Lower lobe of right lung (tissue), 2 donors: ENCODE results near the gene TXNDC9. TPM values are rescaled to one million over a fixed set of nuclear protein-coding genes. Genes with fewer than 3 reads are reported as not detected.
"Not testable (repeated sequence)": the region's sequence is repeated elsewhere in the genome, so short reads cannot be mapped to it uniquely, and the experiment has no call there.

Source experiments
- ATAC-seq, 2 donors: fragments of 200-7000 bp; cut with Tn5 transposase; one replicate each; pipeline ENCODE4 v1.9.1; 2020 to 2022; ENCODE audit warnings: mild to moderate bottlenecking in 2 of 2, moderate library complexity in 2 of 2
- DNase-seq: peaks from one replicate; pipeline ENCODE4 v3.0.0-alpha.2; 2020
- H3K27ac ChIP-seq: fragments of 200-600 bp; one replicate; pipeline ENCODE4 v1.8.0; 2022
- H3K27me3 ChIP-seq: fragments of 200-600 bp; one replicate; pipeline ENCODE4 v1.8.0; 2022; ENCODE audit warnings: low read depth
- H3K36me3 ChIP-seq: fragments of 200-600 bp; one replicate; pipeline ENCODE4 v1.8.0; 2022; ENCODE audit warnings: mild to moderate bottlenecking
- H3K4me1 ChIP-seq: fragments of 200-600 bp; one replicate; pipeline ENCODE4 v1.8.0; 2022
- H3K4me3 ChIP-seq: fragments of 200-600 bp; one replicate; pipeline ENCODE4 v1.8.0; 2022; ENCODE audit warnings: mild to moderate bottlenecking
- H3K9me3 ChIP-seq: fragments of 200-600 bp; one replicate; pipeline ENCODE4 v1.8.0; 2022
- CTCF ChIP-seq: fragments of 200-600 bp; IDR thresholded peaks from one replicate; pipeline ENCODE4 v1.8.0; 2022; ENCODE audit warnings: antibody characterized with exemption, mild to moderate bottlenecking
- intact Hi-C: fragments of 100-400 bp; cut with DNase I; formaldehyde crosslinking; loops from one replicate; pipeline ENCODE4 v1.11.0; 2022
- total RNA-seq: library from RNA; stranded (reverse); fragmentation: NEBNext Ultra II Directional; extraction: Animal tissue kit (Norgen Biotek cat#: 25700); gene quantifications from one replicate; pipeline ENCODE4 v1.2.1, GENCODE V29; 2021
- donor health status: DM: no; HTN: yes; CAD: no; lungs with severe emphysema.

Gene TXNDC9
- total RNA-seq, 1 donor from 2014 or later = 23.4 TPM

GRCh38 chr2:99317161-99317872 lies 18.8 kb downstream of the TXNDC9 start:
- DNase-seq = no peak
- intact Hi-C loops = no loop called here
- Histone ChIP-seq H3K27me3 (no peaks in the 10 kb centered on the region), H3K4me3 (no peak overlapping the region), H3K4me1 (no peaks in the 10 kb centered on the region), H3K27ac (no peak overlapping the region), H3K36me3 (peaks cover 54% of the 10 kb centered on the region), H3K9me3 (no peaks in the 10 kb centered on the region)
- ATAC-seq = no peak
- no peak for TF ChIP-seq CTCF

GRCh38 chr2:99301097-99301496 lies 35.0 kb downstream of the TXNDC9 start, which contains the start of gene LYG1:
TSS of gene LYG1 (minus strand) at chr2:99301197. CDS start at chr2:99295670, 5,527 bp downstream.
- H3K27me3 ChIP-seq, DNase-seq, H3K36me3 ChIP-seq, H3K4me3 ChIP-seq, ATAC-seq, intact Hi-C loops, H3K27ac ChIP-seq, H3K4me1 ChIP-seq, H3K9me3 ChIP-seq: not testable (repeated sequence)

- Histone ChIP-seq H3K27ac (no peak overlapping the region), H3K4me3 (no peak overlapping the region), H3K27me3 (no peaks in the 10 kb centered on the region), H3K36me3 (peaks cover 10% of the 10 kb centered on the region), H3K9me3 (no peaks in the 10 kb centered on the region), H3K4me1 (no peaks in the 10 kb centered on the region)
- intact Hi-C loops = no loop called here
- ATAC-seq = no peak
- no peak for DNase-seq
- TF ChIP-seq CTCF = no peak
Observed at GRCh38 chr2:99299580-99299979, 36.6 kb downstream of the TXNDC9 start.

- no peak overlapping the region for H3K4me3 ChIP-seq
- no peaks in the 10 kb centered on the region for H3K4me1 ChIP-seq
- H3K27me3 ChIP-seq = no peaks in the 10 kb centered on the region
- peaks cover 10% of the 10 kb centered on the region for H3K36me3 ChIP-seq
- TF ChIP-seq CTCF = no peak
- intact Hi-C loops = no loop called here
- ATAC-seq (no peak), DNase-seq (no peak)
- H3K27ac ChIP-seq = no peak overlapping the region
- no peaks in the 10 kb centered on the region for H3K9me3 ChIP-seq
Observed at GRCh38 chr2:99297994-99298393, 38.1 kb downstream of the TXNDC9 start.

GRCh38 chr2:99285526-99285925 lies 50.6 kb downstream of the TXNDC9 start:
- intact Hi-C loops = no loop called here
- Histone ChIP-seq H3K27me3 (no peaks in the 10 kb centered on the region), H3K9me3 (no peaks in the 10 kb centered on the region), H3K36me3 (peaks cover 7% of the 10 kb centered on the region), H3K4me1 (no peaks in the 10 kb centered on the region), H3K4me3 (no peak overlapping the region), H3K27ac (no peak overlapping the region)
- ATAC-seq (peak; percentile 49), DNase-seq (no peak)
- no peak for TF ChIP-seq CTCF

GRCh38 chr2:99279969-99280695 lies 56.0 kb downstream of the TXNDC9 start:
- H3K27ac ChIP-seq = no peak overlapping the region
- H3K4me1 ChIP-seq = no peaks in the 10 kb centered on the region
- DNase-seq (no peak), ATAC-seq (no peak)
- no peak overlapping the region for H3K4me3 ChIP-seq
- TF ChIP-seq CTCF = no peak
- no peaks in the 10 kb centered on the region for H3K9me3 ChIP-seq
- H3K27me3 ChIP-seq = no peaks in the 10 kb centered on the region
- peaks cover 7% of the 10 kb centered on the region for H3K36me3 ChIP-seq
- intact Hi-C loops = no loop called here
